ENCODE data around the gene SIGLEC12.
A peak's percentile ranks its signal among the peaks of the same experiment; 100 is the strongest.
"Not testable (repeated sequence)": the region's sequence is repeated elsewhere in the genome, so short reads cannot be mapped to it uniquely, and the experiment has no call there.

The SIGLEC12 gene

GRCh38 chr19:51480590-51480989 lies 21.0 kb downstream of the SIGLEC12 start:
- no peak for DNase-seq (ENCODE audit: low spot score)

GRCh38 chr19:51479531-51480331 lies 21.9 kb downstream of the SIGLEC12 start:
- no peak for DNase-seq (ENCODE audit: low spot score)

- no peak for DNase-seq (ENCODE audit: low spot score)
Measured at GRCh38 chr19:51478381-51479234, 23.0 kb downstream of the SIGLEC12 start, which contains the start of gene CEACAM18. Gene CEACAM18 (plus strand): TSS chr19:51478539.

DNA sequence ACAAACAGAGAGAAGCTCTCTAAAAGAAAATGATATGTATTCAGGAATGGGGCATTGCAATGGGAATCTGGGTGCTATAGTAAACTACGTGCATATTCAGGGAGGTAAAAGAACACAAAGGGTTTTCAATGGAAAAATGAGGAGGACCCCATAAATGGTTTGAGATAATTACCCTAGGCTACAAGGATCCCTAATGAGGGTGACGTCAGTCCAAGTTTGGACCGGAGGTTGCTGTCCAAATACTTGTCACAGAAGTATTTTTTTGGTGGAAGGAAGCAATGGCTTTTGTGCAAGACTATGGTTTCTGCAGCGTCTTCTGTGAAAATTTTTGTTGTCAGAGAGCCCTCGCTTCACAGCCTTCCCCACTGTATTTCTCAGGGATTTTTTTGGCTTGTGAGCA lies 24.3 kb downstream of the SIGLEC12 start:
- no peak for DNase-seq (ENCODE audit: low spot score)

GRCh38 chr19:51476164-51476563 lies 25.4 kb downstream of the SIGLEC12 start:
- DNase-seq (ENCODE audit: low spot score) = no peak

DNA sequence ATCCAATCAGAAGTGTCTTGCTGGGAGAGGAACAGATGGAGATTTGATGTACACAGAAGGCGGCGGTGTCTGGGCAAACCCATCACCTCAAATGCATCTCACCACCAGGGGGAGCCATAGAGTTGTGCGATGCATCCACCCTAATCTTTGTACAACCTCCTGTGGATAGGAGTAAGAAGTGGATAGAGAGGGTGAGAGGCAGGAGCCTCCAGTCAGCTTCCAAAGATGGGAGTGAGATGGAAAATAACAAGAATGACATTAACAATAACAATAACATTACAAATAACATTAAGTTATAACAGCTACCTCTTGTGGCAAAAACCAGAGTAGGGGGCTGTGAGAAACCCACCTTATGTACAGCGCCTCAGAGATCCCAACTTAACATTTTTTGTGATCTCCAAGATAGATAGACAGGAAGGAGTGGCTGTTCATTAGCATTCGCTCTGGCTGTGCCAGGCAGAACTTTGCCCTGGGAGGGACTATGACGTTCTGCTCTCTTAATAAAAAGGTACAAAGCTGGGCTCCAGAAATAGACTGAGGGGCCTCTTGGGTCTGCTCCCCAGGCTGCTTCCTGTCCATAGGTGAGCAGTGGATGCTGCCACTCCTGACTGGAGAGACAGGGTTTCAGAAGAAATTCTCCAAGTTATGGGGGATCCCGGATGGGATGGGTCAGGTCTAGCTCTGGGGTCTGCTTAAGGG lies 28.4 kb downstream of the SIGLEC12 start:
- DNase-seq (ENCODE audit: low spot score) = peak; percentile 81

DNA sequence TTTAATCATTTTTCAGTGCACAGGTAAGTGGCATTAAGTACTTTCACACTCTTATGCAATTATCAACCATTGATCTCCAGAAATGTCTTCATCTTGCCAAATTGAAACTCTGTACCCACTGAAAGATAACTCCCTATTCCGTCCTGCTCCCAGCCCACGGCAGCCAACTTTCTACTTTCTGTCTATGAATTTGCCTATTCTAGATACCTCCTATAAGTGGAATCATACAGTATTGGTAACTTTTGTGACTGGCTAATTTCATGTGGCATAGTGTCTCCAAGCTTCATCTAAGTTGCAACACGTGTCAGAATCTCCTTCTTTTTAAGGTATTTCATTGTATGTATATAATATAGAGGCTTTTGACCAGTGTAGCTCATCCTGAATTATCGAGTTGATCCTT lies 29.0 kb downstream of the SIGLEC12 start:
- no peak for DNase-seq (ENCODE audit: low spot score)

GRCh38 chr19:51471527-51471926 lies 30.1 kb downstream of the SIGLEC12 start:
- DNase-seq (ENCODE audit: low spot score) = no peak

GRCh38 chr19:51470966-51471365 lies 30.6 kb downstream of the SIGLEC12 start:
- DNase-seq (ENCODE audit: low spot score) = no peak

GRCh38 chr19:51469629-51470028 lies 32.0 kb downstream of the SIGLEC12 start:
- no peak for DNase-seq (ENCODE audit: low spot score)

- no peak for DNase-seq (ENCODE audit: low spot score)
Measured at GRCh38 chr19:51469162-51469561, 32.4 kb downstream of the SIGLEC12 start.

GRCh38 chr19:51468545-51468920 lies 33.1 kb downstream of the SIGLEC12 start:
- DNase-seq (ENCODE audit: low spot score) = no peak

DNA sequence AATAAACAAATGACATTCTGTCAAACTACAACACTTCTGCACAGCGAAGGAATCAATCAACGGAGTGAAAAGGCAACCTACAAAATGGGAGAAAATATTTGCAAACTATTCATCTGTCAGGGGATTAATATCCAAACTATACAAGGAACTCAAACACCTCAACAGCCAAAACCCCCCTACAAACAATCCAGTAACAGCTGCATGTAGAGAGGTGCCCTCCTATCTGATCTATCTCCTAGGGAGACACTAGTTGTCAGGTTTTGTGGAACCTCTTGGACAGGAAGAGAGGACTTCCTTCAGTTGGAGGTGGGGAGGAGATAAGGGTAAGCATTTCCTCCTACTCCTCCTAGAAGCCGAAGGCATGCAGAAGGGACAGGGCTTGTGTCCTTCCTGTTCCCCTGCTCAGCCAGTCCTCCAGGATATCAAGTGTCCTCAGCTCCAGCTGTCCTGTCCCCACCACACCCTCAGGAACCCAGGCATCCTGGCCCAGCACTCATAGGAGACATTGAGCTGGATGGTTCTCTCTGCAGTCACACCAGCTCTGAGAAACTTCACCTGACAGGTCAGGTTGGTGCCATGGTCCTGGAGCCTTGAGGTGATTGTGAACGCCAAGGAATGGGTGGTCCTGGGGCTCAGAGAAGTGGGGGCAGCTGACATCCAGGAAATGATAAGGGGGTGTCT lies 33.6 kb downstream of the SIGLEC12 start:
- DNase-seq (ENCODE audit: low spot score) = no peak

GRCh38 chr19:51466723-51467122 lies 34.9 kb downstream of the SIGLEC12 start:
- no peak for DNase-seq (ENCODE audit: low spot score)

DNA sequence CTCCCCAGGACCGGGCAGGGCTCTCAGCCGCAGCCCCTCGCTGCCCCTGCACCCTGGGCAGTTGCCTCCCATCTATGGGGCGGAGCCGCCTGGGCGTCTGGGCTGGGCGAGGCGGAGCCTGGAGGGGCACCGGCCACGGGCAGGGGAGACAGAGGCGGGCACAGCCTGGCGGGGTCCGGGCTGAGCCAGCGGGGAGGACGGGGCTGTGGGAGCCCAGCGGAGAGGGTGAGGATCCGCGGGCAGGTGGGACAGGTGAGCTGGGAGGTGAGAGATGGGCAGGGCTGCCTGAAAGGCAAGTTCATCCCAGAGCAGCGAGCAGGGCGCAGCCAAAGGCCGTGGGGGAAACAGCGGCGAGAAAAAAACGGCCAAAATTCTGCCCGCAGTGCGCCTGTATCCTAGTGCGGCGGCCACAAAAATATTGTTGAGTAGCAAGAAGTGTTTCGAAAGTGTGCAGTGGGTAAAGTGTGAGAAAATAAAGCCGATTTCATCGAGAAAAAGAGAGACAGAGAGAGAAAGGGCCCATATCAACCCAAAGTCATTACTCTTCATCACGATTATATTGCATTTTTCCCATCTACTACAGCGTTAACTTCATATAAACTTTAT lies 37.5 kb downstream of the SIGLEC12 start:
- DNase-seq (ENCODE audit: low spot score) = not testable (repeated sequence)

- no peak for DNase-seq (ENCODE audit: low spot score)
Measured at GRCh38 chr19:51462681-51463080, 38.9 kb downstream of the SIGLEC12 start.

- DNase-seq (ENCODE audit: low spot score) = no peak
Measured at GRCh38 chr19:51462276-51462675, 39.3 kb downstream of the SIGLEC12 start.

GRCh38 chr19:51461723-51462161 lies 39.9 kb downstream of the SIGLEC12 start:
- no peak for DNase-seq (ENCODE audit: low spot score)

DNA sequence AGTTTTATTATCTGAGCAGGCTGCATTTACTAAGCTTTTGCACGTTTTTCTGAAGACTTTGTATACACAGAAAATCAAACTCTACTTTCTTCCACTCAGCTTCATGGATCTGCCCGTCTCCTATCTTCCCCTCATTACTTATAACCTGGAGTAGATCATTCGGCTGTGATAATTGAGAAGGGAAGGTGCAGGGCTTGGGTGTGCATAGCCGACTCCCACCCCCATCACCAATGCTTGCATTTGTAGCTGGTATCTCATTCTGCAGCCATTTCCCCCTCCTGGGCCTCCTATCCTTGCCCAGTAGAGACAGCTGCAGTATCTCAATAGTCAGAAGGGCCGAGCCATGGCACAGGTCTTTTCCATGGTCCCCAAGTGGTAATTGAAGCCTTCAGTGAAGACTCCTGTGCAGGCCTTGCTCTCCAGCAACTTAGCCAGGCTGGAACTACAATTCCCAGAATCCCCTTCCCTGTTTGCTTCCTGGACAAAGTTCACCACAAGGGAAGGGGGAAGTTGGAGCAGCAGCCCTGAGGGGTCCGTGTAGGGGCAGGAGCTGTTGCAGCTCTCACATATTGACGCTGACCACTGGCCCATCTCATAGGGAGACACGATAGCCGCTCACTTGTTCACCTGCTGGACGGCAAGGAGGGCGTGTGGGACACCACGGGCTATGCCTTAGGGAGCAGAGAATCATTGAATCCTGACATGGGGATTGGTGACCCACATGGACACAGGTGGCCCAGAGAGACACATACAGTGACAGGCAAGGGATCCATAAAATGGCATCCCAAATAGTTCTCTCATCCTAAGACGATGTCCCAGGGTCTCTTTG lies 41.2 kb downstream of the SIGLEC12 start:
- peak; percentile 70 for DNase-seq (ENCODE audit: low spot score)

DNA sequence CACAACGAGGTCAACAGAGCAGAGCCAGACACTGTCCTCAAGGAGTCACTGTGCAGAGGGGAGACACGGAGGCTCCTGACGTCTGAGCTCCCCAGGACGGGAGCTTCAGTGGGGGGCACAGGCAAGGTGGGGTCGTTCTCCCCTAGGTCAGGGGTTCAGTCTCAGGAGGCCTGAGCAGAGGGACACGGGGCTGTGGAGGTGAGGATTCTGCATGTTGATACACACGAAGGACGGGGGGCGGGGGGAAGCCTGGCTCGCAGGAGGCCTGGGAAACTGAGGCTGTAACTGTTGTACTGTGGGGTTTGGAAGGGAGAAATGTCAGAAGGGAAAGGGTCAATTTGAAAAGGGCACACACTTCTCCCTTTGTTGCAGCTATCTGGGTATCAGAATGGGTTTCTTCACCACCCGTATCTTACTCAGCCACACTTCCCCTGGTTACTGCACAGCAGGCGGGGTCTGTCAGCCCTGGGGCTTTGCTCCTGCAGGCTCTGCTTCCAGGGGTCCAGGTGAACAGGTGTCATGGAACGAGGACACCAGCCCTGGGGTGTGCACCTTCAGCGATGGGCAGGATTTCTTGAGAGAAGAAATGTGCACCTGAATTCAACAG lies 42.6 kb downstream of the SIGLEC12 start:
- no peak for DNase-seq (ENCODE audit: low spot score)

All from D341Med (cell line).